ENCODE measurements around the gene GABBR1. TPM values are rescaled to one million over a fixed set of nuclear protein-coding genes. Genes with fewer than 3 reads are reported as not detected.

The GABBR1 gene
- polyA plus RNA-seq, 12 donors = 25.4 to 85.6 (median 28.3) TPM; not detected in 1

DNA sequence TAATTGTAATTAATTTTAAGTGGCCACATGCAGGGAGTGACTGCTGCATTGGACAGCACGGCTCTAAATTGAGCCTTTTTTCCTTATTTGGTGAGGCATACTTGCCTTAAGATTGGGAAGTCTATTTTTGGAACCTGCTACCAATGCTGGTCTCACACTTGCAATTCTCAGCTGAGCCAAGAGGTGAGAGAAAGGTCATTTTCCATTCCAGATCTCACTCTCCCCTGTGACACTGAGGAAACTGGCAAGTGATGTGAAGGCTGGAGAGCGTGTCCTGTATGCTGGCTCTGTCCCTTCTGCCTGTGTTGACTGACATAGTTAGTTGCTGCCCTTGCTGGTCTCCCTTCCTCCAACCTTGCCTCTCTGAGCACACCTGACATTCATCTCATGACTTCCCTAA lies 23.2 kb upstream of the GABBR1 start:
- no peak for DNase-seq

DNA sequence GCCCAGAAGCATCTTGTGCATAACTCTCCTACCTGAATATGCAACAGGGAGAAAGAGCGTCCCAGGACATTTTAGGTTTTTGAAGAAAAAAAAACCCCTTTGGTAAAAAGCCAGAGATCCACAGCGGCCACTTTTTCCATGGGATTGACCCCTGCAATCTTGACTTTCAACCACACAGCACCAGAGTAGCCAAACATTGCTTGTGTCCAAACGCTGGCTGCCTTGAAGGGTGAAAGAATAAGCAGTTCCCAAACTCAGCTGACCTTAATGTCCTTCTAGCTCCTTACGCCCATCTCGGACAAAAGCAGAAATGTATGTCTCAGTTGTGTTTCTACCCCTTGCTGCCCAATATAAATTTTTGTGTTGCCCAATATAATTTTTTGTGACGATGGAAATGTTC lies 22.7 kb upstream of the GABBR1 start:
- no peak for DNase-seq

DNA sequence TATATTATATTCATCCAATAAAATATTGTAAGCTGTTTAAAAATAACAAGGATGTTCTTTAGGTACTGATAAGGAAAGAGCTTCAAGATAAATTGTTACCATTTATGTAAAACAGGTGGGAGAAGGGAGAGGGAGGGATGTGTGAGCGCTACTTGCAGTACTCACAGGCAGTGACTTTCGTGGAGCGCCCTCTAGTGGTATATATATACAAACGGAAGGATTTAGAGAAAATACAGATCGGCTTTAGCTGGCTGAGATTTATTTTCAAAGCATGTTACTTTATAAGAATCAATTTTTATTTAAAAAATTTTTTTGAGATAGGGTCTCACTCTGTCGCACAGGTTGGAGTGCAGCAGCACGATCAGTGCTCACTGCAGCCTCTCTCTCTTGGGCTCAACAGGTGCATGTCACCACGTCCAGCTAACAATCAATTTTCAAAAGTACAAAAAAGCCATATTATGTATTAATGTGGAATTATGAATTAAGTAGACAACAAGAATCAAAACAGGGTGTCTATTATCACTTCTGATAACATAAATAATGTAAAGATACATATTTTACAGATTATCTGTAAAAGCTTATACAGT lies 20.6 kb upstream of the GABBR1 start:
- DNase-seq = peak; percentile 60

DNA sequence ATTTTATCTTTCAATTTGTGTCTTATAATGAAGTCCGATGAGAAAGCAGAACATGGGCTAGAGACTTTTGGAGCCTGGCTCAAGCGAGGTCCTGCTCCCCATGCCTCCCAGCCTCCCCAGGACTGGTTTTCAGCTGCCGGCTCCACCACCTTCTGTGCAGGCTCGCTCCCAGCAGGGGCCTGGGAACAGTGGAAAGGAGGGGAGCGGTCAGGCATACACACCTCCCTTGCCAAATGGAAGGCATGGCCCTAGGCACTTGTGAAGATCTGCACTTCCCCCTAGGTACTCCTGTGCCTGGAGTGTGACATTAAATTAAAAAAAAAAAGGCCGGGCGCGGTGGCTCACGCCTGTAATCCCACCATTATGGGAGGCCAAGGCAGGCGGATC lies 19.2 kb upstream of the GABBR1 start:
- DNase-seq = no peak

DNA sequence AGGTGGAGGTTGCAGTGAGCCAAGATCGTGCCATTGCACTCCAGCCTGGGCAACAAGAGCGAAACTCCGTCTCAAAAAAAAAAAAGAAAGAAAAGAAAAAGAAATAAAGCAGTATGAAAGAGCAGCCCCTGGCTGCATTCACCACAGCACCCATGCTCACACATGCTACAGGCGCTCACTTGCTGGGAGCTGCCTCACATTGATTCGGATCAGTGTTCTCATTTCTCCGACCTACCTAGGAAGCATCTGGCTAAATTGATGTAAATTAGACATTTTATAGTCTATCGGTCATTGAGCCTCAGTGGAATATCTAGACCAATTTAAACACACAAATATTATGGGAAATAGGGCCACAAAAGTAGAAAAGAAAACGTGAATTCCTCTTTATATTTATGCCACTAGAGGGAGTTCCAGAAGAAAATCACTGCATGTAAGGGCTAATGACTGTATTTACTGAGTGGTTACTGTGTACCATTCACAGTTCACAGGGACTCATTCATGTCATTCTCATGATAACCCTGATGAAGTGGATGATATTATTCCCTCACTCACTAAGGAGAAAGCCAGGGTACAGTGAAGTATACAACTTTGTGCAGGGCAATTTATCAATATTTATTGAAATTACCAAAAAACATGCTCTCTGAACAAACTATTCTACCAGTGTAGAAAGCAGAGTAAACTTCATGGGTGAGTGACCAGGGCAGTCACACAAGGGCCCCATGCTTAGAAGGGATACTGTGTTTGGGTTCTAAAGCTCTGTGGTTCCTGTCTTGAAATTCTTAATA lies 18.6 kb upstream of the GABBR1 start:
- no peak for DNase-seq

DNA sequence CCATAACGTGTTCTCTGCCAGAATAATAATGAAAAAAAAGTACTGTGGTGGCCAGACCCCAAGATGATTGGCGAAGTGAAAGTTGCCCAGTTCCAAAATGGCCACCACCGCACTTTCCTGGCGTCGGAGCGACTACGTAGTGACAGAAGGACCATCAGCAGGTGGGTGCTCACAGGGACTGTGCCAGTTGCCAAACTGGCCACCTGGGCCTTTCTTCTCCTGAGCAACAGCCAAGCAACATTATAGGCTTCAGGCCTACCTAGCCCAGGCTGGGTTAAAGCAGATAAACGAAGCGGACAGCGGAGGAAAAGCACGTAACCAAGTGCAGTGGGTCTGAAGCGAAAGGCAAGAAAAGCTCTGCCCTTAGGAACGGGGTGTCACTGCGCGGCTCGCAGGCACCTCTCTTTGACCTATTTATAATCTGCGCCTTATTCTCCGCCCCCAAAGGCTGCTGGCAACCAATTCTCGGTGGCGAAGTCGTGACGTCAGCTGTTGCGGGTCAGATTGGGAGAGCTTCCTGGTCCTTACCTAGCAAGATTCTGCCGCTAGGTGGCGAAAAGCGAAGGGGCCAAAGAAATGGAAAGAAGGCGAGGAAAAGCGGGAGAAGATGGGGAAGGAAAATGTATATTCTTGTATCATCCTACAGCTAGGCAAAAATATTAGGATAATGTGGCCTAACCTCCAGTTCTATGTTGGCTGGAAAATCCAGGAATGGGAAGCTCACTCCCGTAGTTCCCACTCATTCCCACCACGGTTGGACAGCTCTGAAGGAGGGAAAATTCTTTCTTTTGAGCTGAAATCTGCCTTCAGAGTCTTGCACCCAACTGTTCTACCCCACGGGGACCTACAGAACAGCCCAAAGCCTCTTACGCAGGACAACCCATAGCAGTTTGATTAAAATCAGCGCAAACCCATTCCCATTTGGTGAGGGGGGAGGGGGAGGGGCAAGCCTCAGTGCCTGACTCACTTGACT lies 17.0 kb upstream of the GABBR1 start:
- DNase-seq = peak; percentile 98

DNA sequence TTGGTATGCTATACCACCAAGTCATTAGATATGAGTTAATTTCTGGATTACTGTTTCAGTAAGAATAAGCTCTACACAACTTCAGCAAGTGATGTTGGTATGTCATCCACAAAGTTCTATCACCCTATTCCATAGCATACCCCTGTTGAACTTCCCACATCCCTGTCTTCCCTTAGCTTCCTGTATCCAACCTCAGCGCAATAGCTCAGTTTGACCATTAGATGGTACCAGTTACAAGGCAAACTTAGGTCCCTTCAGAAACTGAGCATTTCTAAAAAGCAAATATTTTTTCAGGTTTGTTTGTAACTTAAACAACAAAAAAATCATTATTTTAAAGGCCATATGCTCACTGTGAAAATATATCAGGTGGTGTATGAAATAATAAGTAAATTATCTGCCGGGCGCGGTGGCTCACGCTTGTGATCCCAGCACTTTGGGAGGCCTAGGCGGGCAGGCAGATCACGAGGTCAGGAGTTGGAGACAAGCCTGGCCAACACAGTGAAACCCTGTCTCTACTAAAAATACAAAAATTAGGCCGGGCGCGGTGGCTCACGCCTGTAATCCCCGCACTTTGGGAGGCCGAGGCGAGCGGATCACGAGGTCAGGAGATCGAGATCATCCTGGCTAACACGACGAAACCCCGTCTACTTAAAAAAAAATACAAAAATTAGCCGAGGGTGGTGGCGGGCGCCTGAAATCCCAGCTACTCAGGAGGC lies 15.1 kb upstream of the GABBR1 start:
- no peak for DNase-seq

DNA sequence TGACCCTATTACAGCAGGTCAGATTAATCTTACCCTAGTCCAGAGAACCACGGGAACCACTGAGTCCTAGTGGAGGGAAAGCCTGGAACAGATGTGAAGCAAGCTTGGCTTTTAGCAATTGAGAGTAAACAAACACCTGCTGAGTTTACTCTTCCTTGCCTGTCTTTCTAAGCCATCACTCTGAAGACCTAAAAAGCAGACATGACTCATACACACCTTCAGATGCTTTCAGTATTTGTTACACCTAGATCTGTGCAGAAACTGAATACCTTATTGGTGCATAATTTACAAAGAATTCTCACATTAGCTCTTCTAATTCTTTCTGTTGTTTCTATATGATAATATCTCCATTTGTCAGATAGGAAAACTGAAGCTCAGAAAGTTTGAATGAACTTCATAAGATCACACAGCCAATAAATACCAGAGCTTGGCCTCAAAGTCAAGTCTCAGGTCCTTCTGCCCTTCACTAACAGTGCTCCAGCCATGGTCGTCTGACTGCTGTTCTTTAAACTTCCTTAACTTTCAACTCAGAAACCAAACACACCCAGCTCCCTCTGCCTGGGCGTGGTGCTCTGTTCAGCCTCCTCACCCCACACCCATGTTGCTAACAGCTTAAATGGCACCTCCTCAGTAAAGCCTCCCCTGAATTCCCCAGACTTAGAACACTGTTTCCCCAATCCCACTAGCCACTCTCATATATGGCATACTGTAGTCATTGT lies 8.6 kb upstream of the GABBR1 start:
- no peak for DNase-seq

DNA sequence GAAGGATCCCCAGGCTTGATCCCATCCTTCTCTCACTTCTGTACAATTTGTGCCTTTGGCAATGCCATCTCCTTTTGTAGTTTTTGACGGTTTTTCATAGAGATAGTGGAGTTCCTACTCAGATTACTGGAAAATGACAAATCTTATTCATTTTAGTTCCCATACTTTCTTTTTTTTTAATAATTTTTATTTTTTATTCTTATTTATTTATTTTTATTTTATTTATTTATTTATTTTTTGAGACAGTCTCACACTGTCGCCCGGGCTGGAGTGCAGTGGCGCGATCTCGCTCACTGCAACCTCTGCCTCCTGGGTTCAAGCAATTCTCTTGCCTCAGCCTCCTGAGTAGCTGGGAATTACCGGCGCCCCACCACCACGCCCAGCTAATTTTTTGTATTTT lies 4.3 kb upstream of the GABBR1 start:
- DNase-seq = no peak

DNA sequence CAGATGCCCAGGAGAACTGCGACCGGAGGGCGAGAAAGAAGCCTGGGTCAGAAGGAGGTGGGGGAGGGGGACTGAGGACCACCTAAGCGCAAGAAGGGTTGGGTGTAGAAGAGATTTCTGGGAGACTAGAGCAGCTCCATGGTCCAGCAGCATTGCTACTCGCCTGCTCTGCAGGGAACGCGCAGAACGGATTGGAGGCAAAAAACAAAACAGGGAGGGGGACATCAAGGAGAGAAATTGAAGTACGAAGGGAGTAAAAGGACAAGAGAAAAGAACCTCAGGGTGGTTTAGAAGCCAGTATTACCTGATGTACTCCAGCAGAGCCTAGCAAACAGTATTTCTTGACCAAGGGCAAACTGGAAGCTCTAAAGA lies 537 bp upstream of the GABBR1 start:
- DNase-seq = no peak

DNA sequence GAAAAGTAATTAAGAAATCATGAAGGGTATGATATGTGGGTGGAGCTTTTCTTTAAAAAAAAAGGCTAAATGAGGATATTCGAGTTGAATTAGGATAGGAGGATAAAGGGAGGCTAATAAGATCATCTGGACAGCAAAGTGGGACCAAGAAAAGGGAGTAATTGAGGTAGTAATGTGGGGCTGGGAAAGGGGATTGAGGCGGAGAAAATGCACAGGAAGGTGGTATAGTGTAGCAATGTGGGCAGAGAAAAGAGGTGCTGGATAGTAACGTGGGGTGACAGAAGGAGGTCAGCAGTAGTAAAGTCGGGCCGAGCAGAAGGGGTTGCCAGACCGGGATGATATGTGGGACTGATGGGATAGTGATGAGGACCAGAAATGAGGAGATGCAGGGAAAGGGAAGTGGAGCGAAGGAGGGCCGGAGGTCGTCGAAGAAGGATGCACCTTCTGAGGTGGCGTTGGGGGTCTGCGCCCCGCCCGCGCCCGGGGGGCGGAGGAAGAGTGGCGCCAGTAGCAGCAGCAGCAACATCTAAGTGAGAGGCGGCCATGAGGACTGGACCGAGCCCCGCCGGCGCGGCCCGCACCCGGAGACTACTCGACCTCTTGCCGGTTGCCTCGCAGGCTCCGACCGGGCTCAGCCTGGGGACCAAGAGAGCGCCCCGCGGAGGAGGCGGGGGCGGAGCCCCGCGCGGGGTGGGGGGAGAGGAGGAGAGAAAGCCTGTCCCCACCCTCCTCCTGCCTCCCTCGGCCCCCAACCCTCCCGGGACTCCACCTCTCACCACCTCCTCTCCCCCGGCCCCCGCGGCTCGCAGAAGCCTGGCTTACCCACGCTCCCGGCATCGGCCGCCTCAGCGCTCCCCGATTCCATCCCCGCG lies 887 bp downstream of the GABBR1 start:
- DNase-seq = peak; percentile 46

DNA sequence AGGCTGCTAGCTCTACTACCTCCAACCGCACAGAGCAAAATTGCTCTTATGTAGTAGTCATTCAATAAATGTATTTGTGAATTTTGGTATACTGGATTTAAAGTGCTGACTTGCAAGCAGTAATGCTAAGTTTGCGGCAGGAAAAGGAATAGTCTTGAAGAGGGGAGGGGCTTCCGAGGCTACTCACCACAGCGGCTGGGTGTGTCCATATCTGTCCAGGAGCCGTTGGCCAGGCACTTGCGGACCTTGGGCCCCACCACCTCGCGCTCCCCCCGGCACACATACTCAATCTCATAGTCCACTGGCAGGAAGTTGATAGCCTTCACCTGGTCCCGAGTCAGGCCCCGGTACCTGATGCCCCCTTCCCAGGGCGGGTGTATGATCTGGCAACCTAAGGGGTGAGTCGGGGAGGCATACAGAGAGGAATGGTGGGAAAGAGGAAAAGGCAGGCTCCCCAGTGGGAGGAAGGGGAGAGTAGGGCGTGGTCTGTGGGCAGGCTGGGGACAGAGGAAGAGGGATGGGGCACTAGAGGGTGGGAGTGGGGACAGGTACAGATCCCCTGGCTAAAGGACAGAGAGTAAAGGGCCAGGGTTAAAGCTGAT lies 1.7 kb downstream of the GABBR1 start:
- DNase-seq = no peak

DNA sequence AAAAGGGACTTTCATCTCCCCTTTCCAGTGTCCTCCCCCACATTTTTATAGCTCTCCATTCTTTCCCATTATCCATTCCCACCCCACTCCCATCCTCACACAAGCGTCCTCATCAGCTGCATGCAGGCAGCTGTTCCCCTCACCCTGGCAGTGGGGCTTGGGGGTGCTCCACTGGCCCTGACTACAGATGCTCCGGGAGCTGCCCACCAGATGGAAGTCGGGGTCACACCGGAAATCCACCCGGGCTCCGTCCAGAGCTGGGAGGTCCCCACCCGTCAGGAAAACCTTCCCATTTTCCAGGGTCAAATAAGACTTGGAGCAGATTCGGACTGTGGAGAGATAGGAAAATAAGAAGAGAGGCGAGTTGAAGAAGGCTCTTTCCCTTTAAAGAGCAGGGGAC lies 2.7 kb downstream of the GABBR1 start:
- DNase-seq = no peak

DNA sequence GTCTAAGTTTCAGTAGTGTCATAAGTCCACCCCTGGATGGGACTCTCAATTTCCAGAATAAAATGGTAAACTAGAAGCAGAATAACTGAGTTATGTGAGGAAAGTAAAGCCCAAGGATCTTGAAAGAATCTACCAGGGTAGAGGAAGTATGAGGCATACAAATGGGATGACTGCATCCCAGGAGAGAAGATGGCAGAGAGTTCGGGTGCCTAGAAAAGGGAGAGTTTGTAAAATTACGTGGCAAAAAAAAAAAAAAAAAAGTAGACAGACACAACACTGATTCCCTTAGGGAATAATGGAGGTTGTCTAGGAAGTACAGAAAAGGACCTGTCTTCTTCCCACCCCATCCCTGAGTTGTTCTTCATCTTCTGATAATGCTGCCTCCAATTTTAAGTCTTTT lies 3.4 kb downstream of the GABBR1 start:
- no peak for DNase-seq

DNA sequence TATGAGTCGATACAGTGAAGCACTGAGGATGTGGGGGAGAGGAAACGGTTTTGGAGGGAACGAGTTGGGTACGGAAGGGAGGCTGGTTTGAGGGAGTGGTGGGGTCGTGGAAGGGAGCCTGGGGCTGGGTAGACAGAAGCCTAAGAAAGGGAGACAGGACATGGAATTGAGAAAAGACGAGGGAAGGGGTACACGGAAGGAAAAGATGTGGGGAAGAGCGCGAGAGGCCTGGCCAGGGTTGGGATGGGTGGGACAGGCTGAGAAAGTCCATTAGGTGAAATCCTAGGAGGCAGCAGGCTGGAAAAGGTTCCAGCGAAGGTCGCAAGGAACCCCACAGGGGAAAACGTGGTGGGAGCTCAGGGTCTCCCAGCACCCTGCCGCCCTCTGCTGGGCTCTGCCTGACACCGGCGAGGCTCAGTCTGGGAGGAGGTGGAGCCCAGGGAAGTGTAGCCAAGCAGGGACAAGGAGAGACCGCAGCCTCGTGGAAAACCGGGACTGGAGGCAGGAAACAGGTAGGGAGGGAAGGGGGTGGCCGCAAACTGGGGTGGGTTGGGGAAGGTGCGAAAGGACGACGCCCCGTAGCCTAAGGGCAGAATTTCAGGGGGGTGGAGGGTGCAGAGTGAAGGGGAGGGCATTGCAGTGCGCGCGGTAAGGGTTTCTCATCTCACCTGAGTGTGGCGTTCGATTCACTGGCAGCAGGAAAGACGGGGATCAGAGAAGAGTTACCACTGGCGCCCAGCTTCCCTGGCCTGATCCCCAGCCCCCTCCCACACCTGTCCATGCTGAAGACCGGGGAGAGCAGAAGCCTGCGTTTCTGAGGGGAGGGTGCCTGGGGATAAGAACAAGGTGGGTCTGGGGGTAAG lies 4.3 kb downstream of the GABBR1 start:
- DNase-seq = peak; percentile 70

DNA sequence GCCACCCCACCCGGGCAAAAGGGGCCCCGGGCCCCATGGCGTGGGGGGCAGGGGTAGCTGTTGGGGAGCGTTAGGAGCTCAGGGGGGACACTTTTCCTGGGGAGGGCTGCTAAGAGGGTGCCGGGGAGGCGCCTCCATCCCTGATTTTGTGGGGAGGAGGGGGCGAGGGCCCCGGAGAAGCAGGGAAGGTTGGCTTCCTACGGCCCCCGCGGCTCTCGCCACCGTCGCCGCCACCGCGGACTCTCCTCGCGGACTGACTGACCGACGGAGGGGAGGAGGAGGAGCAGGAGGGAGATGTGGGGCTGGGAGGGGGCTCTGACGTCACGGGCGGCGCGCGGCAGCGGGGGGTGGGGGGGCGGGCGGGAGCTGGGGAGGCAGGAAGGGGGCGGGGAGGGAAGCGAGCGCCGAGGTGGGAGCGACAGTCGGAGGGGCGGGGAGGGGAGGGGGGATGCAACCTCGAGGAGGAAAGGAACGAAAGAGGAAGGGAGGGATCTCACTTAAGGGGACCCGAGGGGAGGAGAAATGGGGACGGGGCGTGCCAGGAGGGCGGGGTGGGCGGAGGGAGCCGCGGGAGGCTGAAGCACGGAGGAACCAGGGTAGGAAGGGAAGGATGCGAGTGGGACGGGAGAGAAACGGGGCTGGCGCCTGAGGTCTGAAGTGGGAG lies 5.1 kb downstream of the GABBR1 start:
- DNase-seq = peak; percentile 81

DNA sequence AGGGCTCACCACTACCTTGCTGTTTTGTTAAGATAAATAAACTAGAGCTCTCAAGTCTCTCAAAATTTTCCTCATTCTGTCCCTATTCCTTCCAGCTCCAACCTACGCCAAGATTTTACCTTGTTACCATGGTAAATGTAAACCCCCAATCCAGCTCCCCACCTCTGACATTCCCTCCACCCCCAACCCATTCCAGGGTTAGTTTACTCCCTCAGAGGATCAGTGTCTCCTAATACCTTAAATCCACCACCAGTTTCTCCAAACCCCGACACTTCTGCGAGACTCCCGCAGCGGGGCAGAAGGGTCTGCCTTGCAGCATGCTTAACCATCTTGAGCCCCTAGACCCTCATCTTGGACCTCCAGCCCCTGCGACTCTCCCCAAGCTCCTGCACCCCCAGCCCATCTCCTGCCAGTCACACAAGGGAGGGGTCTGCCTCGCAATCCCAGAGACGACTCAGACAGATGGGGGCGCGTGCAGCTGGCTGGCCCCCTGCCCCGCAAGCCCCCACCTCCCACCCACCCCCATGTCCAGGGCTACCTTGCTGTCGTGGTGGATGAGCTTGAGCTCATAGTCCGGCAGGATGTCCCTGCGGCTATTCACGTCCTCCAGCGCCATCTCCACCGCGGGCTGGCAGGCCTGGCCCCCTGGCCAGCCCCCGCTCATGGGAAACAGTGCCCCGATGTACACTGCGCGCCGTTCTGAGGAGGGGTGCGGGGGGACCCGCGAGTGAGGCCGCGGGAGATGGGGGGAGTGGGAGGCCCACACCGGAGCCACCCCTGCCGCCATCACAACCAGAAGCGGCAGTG lies 5.8 kb downstream of the GABBR1 start:
- no peak for DNase-seq

All from muscle of arm (tissue), 12 donors.